Measurements from ENCODE around the gene RHNO1.
"Not testable (repeated sequence)": the region's sequence is repeated elsewhere in the genome, so short reads cannot be mapped to it uniquely, and the experiment has no call there.

RHNO1 gene

DNA sequence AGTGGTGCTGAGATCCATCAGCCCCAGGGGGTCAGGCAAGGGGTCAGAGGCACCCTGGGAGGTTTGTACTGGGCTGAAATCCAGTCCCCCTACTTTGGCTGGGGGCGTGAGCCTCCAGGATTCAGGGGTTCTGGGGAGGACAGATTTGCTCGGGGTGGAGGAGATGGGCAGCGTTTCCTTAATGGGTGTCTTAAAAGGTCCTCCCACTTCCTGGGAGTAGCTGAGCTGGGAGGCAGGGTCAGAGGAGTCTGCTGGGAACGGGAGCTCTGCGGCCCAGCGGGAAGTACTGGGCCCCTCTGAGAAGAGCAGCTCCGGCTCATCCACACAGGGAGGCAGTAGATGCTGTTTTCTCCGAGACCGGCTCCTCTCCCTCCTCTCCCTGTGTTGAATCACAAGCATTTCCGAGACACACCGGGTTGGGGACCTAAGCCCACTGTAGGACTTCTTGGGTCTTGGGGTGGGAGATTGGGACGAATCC, 18.0 kb upstream of the RHNO1 start:
- DNase-seq: no peak

DNA sequence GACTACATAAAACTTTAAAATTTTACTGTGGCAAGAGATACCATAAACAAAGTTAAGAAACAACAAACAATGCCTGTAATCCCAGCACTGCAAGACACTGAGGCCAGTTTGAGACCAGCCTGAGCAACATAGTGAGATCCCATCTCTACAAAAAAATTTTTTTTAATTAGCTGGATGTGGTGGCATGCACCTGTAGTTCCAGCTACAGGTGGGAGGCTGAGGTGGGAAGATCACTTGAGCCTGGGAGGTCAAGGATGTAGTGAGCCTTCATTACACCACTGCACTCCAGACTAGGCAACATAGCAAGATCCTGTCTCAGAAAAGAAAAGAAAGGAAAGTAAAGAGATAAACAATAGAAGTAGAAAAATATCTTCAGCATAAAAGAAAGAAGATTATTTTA, 16.9 kb upstream of the RHNO1 start:
- DNase-seq: no peak

DNA sequence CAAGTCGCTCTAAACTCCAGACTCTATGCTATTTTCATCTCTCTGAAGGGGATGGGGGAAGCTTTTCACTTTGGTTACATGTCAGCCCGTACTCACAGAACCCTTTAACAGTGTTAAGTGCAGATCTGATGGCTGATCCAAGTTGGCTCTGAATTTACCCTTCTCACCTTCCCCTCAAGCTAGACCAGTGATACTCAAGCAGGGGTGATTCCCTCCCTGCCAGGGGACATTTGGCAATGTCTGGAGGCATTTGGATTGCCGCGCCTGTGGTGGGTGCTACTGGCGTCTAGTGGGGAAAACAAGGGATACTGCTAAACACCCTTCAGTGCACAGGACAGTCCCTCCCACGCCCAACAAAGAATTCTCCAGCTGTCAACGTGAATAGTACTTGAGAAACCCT, 14.1 kb upstream of the RHNO1 start:
- no peak for DNase-seq

DNA sequence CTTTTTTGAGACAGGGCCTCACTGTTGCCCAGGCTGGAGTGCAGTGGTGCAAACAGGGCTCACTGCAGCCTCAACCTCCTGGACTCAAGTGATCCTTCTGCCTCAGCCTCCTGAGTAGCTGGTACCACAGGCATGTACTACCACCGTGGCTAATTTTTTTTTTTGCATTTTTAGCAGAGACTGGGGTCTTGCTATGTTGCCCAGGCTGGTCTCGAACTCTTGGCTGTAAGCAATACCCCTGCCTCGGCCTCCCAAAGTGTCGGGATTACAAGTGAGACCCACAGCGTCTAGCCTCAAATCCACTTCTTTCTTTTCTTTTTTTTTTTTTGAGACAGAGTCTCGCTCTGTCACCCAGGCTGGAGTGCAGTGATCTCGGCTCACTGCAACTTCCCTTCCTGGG, 13.6 kb upstream of the RHNO1 start:
- DNase-seq: not testable (repeated sequence)

DNA sequence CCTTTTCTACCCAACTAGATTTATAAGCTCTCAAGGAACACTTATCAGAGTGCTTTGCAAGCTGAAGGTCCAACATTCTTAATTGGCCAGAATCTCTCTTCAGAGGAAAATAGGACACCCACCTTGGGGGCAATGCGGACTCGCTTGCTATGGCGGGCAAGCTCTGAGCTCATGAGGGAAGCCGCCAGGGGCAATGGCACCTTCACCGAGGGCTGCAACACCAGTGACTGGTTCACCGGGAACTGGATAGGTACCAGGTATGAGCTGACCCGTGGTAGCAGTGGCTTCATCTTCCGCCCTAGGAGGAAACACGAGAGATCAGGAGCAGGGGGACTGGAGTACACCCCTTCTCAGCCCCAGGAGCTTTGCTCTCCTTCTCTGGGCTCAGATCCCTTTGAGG, 12.8 kb upstream of the RHNO1 start:
- DNase-seq: no peak

DNA sequence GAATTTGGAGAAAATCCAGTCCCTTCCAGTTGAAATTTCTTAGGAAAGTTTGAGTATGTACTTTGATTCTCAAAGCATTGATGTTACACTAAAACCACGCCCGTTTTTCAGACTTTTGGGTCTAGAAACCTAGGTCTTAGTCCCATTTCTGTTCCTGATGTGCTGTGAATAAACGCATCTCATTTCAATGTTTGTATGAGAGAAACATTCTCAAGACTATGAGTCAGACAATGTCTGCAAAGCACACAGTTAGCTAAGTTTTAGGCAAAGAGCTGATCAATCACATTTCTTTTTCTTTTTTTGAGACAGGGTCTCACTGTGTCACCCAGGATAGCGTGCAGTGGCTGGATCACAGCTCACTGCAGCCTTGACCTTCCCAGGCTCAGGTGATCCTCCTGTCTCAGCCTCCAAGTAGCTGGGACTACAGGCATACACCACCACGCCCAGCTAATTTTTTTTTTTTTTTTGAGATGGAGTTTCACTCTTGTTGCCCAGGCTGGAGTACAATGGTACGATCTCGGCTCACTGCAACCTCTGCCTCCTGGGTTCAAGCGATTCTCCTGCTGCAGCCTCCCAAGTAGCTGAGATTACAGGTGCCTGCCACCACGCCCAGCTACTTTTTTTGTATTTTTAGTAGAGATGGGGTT, 7.9 kb upstream of the RHNO1 start:
- not testable (repeated sequence) for DNase-seq

DNA sequence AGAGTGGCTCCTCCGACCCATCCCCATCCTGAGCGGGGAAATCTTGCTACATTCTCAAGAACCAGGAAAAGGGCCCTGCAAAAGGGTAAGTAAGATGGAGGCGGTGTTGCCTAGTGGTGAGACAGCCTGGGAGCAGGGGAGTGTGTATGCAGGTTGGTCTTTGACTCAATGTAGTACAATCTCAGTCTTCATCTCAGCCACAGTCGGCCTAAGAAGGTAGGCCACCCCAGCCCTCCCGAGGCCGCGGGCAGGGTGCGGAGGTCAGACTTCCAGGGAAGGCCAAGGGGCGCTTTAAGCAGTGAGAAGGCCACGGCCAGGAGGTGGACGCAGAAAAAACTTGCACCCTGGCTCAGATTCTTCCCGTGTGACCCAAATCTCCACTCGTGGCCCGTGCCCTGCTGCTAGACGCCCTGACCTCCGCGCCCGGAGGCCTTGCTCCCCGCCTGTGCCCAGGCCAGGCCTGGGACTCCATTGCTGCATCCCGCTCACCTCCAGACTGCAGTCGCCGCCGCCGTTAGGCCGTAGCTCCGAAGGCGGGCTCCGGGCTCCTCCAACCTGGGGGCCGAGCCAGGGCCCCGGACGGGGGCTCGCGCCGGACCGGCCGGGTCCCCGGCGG, 484 bp upstream of the RHNO1 start:
- no peak for DNase-seq

DNA sequence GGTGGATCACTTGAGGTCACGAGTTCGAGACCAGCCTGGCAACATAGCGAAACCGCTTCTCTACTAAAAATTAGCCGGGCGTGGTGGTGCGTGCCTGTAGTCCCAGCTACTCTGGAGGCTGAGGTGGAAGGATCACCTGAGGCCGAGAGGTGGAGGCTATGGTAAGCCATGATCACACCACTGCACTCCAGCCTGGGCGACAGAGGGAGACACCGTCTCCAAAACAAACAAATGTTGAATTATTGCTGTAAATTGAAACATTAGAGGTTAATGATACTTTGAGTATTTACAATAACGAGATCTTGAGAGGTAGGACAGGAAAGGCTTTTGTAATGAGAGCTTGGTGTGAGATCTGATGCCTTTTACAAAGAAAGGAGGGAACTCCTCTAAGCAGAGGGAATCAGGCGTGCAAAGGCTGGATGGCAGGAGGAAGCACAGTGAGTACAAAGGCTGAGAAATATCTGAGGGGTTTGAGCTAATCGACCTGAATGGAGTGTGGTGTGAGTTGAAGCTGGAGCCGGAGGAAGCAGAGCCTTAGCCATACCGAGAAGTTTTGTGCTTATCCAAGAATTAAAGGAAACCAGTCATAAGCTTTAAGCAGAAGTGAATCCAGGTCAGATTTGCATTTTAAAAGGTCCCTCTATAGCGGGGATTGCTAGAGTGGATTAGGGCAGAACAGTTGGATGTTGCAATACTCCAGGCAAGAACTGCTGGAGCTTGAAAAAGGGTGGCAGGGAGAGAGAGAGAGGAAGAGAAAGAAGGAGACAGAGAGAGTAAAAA, 1.1 kb downstream of the RHNO1 start:
- peak; percentile 53 for DNase-seq

DNA sequence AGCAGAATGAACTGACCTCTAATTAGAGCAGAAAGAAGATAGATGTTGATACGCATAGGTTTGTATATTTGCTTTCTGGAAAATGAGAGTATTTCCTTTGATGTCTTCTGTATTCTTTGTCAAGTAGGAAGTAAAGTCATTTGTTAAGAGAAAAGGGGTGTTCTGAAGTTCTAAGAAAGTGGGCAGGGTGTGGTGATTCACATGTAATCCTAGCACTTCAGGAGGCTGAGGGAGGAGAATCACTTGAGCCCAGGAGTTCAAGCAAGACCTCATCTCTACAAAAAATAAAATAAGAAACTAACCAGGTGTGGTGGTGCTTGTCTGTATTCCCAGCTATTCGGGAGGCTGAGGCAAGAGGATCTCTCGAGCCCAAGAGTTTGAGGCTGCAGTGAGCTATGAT, 2.8 kb downstream of the RHNO1 start:
- no peak for DNase-seq

DNA sequence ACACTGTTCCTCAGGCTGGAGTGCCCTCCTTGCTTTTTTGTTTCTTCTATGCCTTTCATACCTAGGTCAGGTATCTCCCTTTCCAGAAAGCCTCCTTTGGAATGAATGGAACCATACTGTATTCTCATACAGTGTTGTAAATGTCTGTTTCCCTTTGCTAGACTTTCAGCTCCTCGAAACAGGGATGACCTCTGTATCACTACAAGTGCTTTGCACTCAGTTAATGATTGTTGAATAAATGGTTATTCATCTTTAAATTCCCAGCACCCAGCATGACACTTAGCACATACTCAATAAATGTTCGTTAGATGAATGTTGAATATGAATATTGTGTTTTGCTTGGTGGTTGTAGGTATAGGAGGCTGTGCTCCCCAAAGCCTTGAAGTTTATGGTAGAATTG, 7.8 kb downstream of the RHNO1 start:
- DNase-seq: no peak

DNA sequence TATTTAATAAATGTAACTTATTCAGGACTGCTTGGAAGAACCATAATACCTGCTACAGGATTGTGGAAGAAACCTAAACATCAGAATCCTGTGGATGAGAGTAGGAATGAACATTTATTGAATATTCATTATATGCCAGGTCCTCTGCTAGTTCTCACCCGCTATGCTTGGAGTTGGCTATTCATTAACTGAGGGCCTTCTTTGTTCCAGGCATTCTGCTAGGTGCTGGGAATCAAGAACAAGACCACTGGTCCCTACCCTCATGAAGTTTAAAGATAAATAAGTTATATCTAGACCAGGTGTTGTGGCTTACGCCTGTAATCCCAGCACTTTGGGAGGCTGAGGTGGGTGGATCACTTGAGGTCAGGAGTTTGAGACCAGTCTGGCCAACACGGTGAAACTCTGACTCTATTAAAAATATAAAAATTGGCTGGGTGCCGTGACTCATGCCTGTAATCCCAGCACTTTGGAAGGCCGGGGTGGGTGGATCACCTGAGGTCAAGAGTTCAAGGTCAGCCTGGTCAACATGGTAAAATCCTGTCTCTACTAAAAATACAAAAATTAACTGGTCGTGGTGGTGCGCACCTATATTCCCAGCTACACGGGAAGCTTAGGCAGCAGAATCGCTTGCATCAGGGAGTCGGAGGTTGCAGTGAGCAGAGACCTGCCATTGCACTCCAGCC, 9.9 kb downstream of the RHNO1 start:
- DNase-seq: no peak

DNA sequence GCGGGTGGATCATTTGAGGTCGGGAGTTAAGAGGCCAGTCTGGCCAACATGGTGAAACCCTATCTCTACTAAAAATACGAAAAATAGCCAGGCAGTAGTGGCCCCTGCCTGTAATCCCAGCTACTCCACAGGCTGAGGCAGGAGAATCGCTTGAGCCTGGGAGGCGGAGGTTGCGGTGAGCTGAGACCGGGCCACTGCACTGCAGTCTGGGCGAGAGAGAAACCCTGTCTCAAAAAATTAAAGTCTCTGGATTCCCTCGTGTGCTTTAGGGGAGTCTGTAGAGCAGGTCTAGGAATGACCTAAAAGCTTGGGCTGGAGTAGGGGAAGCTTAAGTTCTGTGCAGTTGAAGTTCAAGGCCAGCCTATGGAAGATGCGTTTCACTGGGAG, 13.0 kb downstream of the RHNO1 start:
- DNase-seq: no peak

DNA sequence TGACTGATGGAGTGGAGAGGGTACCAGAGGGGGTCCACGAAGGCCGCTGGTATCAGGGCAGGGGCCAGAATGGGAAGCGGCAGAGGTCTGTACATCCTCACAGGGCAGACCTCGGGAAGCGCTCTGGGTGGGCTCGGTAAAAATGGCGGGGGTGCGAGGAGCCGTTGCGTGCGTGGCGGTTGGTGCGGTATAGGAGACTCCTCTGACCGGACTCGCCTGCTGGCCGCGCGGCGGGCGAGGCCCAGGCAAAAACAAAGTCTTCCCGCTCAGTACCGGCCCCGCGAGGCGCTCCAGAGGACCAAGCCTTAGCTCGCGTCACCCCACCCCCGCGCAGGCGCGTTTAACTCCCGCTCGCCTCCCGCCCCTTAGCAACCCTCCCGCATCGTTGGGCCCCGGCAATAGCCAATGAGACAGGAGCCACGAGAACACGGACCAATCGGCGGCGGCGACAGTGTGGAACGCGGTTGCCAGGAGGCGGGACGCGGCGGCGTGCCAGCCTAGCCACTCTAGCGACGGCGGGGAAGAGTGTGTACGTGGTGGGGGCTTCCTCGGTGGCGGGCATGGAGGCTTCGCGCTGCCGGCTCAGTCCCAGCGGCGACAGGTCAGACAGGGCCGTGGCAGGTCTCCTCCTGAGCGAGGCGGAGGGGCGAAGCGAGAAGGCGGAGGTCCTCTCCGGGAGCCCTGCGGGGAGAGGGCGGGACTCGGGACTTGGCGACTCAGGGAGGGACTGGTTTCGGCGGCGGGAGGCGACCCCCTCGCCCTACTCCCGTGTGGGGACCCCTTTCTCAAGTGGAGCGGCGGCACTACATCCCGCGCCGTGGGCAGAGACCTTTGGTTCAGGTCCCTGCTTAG, 13.6 kb downstream of the RHNO1 start, which contains the start of gene TULP3:
TSS of gene TULP3 (plus strand) at position 504 of the 852 bp plus-strand sequence. CDS start at position 561, 57 bp downstream.
- DNase-seq: peak; percentile 98

DNA sequence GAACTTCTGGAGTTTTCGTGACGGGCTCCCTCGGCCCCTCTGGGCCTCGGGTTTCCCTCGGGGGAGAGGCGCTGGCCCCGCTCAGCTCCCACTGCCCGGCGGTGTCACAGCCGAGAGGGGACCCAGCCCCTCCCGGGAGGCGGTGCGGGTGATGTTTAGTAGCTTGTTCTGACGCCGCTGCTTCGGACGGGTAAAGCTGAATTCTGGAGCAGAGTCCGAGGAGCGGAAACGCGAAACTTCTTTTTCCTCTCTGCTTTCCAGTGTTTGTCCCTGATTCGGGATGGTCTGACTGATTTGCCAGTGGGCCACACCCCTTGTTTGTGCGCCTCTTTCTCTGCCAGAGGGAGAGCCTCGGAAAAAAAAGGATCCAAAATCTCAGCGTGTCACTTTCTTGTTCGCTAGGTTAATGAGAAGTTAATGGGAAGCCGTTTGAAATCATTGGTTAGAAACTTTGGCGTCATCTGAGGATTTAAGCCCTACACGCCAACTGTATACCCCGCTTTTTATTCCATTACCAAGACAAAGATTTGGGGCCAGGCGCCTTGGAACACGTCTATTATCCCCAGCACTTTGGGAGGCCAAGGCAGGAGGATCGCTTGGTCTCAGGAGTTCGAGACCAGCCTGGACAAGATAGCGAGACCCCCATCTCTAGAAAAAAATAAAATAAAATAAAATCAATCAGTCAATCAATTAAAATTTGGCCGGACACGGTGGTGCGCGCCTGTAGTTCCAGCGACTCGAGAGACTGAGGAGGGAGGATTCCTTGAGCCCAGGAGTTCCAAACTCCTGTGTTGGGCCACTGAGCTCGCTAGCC, 14.4 kb downstream of the RHNO1 start:
- no peak for DNase-seq

DNA sequence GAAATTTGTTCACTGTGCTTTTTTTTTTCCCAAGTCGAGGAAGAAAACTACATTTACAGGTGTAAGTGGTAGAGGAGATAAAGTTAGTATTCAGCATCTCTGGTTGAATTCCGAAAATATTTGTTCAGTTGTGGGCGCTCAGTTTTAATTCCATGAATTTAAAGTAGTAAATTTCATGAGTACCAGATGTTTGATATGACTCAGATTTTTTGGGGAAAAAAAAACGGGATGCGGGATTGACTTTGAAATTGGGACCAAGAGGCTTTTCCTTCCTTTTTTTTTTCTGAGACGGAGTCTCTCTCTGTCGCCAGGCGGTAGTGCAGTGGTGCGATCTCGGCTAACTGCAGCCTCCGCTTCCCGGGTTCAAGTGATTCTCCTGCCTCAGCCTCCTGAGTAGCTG, 15.2 kb downstream of the RHNO1 start:
- no peak for DNase-seq

DNA sequence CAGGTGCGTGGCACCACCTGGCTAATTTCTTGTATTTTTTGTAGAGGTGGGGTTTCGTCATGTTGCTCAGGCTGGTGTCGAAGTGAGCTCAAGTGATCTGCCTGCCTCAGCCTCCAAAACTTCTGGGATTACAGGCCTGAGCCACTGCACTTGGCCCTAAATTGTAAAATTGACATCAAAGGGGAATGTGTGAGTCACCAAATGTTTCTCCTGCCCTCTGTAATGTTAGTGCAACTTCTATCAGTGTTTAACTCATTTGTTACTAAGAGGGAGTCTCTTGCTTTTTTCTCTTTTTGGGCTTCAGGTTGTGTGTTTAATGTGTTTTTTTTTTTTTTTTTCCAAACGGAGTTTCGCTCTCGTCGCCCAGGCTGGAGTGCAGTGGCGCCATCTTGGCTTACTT, 16.0 kb downstream of the RHNO1 start:
- no peak for DNase-seq

DNA sequence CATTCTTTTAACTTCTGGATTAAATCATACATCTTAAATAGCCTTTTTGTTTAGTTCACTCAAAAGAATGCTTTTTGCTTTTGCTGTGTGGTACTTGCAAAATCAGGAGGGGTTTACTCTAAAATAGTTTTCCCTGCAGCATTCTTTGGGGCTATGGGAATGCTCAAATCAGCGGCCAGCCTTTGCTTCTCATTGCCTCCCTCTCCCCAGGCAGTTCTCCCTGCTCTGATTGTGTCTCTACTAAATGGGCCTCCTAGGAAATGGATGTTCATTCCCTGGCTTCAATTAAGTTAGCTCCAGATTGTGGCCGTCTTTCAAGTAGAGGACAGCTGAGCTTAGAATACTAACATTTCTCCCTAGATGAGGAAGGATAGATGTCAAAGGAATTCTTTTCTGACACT, 18.0 kb downstream of the RHNO1 start:
- no peak for DNase-seq

DNA sequence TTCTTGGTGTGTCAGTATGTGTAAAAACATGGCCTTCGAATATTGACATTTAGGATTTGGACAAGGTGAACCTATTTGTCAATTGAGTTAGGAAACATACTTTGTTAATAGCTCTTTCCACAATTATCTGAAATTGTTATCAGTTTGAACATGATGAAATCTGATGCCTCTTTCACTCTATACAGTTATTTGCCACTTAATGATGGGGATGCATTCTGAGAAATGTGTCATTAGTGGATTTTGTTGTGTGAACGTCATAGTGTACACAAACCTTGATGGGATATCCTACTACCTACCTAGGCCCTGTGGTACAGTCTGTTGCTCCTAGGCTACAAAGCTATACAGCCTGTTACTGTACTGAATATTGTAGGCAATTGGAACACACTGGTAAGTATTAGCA, 18.5 kb downstream of the RHNO1 start:
- no peak for DNase-seq

DNA sequence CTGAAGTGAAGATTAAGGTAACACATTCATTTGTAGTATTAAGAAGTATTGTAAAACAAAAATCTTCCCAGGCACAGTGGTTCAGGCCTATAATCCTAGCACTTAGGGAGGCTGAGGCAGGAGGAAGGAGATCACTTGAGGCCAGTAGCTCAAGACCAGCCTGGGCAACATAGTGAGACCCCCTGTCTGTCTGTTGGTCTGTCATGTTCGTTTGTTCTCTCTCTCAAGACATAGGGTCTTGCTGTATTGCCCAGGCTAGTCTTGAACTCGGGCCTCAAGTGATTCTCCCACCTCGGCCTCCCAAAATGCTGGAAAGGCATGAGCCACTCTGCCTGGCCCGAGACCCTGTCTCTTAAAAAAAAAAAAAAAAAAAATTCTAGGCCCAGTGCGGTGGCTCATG, 20.4 kb downstream of the RHNO1 start:
- no peak for DNase-seq

DNA sequence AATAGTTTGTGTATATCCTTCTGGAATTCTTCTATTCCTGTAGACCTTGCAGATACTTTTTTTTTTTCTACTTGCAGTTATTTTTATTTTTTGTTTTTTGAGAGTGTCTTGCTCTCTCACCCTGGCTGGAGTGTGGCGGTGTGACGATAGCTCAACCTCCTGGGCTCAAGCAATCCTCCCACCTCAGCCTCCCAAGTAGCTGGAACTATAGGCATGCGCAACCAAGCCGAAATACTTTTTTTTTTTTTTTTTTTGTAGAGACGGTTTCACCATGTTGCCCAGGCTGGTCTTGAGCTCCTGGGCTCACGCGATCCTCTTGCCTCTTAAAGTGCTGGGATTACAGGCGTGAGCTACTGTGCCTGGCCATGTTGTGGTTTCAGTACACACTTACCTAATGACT, 23.6 kb downstream of the RHNO1 start:
- no peak for DNase-seq

DNA sequence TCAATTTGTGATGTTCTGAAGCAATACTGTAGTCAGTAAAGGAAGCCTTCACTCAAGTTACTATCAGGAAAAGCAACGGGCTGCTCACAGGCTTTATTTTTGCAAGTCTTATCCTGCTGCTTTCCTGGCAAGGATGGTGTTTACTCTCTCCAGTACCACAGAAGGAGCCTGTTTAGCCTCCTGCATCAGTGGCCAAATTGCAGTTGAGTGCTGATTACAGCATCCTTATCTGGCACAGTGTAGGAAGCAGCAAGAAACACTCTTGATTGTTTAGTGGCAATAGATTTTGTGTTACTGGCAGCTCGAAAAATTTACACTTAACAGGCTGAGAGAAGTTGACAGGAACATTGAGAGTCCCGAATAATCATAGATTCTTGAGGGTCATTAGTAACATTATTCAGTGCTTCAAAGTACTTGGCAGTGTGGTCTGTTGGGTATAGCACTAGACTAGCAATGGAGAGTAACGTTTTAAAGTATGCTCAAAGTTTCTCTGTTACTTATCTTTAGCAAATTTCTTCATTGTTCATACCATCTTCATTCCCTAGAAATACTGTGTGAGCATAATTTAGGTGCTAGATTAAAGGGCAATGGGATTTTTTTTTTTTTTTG, 25.4 kb downstream of the RHNO1 start:
- peak; percentile 30 for DNase-seq
